ENCODE results near the gene RPS2.

RPS2 gene

GRCh38 chr16:1950047-1950446, 14.6 kb downstream of the RPS2 start:
- TF ChIP-seq PPARA (CRISPR knock-in tag; IDR thresholded peaks at IDR 0.05; ENCODE audit: borderline replicate concordance) (no peak), GLIS3 (CRISPR knock-in tag; IDR thresholded peaks at IDR 0.05) (no peak), ZNF565 (CRISPR knock-in tag; conservative IDR thresholded peaks at IDR 0.05; ENCODE audit: low read depth) (no peak), RARB (CRISPR knock-in tag; IDR thresholded peaks at IDR 0.05) (no peak), ESRRG (CRISPR knock-in tag; IDR thresholded peaks at IDR 0.05) (no peak), TCF4 (CRISPR knock-in tag; IDR thresholded peaks at IDR 0.05; ENCODE audit: borderline replicate concordance) (no peak), SNAI2 (CRISPR knock-in tag; IDR thresholded peaks at IDR 0.05) (no peak), ZFP3 (CRISPR knock-in tag; IDR thresholded peaks at IDR 0.05) (no peak), TOX (CRISPR knock-in tag; IDR thresholded peaks at IDR 0.05; ENCODE audit: borderline replicate concordance) (no peak)
- TF ChIP-seq, protein P1, sequence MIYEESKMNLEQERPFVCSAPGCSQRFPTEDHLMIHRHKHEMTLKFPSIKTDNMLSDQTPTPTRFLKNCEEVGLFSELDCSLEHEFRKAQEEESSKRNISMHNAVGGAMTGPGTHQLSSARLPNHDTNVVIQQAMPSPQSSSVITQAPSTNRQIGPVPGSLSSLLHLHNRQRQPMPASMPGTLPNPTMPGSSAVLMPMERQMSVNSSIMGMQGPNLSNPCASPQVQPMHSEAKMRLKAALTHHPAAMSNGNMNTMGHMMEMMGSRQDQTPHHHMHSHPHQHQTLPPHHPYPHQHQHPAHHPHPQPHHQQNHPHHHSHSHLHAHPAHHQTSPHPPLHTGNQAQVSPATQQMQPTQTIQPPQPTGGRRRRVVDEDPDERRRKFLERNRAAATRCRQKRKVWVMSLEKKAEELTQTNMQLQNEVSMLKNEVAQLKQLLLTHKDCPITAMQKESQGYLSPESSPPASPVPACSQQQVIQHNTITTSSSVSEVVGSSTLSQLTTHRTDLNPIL (CRISPR knock-in tag; IDR thresholded peaks at IDR 0.05; ENCODE audit: low read depth), result no peak
- TF ChIP-seq, protein P2, sequence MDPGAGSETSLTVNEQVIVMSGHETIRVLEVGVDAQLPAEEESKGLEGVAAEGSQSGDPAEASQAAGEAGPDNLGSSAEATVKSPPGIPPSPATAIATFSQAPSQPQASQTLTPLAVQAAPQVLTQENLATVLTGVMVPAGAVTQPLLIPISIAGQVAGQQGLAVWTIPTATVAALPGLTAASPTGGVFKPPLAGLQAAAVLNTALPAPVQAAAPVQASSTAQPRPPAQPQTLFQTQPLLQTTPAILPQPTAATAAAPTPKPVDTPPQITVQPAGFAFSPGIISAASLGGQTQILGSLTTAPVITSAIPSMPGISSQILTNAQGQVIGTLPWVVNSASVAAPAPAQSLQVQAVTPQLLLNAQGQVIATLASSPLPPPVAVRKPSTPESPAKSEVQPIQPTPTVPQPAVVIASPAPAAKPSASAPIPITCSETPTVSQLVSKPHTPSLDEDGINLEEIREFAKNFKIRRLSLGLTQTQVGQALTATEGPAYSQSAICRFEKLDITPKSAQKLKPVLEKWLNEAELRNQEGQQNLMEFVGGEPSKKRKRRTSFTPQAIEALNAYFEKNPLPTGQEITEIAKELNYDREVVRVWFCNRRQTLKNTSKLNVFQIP (CRISPR knock-in tag; IDR thresholded peaks at IDR 0.05; ENCODE audit: borderline replicate concordance, low read depth), result no peak
- TF ChIP-seq, protein P3, sequence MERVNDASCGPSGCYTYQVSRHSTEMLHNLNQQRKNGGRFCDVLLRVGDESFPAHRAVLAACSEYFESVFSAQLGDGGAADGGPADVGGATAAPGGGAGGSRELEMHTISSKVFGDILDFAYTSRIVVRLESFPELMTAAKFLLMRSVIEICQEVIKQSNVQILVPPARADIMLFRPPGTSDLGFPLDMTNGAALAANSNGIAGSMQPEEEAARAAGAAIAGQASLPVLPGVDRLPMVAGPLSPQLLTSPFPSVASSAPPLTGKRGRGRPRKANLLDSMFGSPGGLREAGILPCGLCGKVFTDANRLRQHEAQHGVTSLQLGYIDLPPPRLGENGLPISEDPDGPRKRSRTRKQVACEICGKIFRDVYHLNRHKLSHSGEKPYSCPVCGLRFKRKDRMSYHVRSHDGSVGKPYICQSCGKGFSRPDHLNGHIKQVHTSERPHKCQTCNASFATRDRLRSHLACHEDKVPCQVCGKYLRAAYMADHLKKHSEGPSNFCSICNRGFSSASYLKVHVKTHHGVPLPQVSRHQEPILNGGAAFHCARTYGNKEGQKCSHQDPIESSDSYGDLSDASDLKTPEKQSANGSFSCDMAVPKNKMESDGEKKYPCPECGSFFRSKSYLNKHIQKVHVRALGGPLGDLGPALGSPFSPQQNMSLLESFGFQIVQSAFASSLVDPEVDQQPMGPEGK (CRISPR knock-in tag; IDR thresholded peaks at IDR 0.05; ENCODE audit: borderline replicate concordance), result no peak
- no peak for ATAC-seq

DNA sequence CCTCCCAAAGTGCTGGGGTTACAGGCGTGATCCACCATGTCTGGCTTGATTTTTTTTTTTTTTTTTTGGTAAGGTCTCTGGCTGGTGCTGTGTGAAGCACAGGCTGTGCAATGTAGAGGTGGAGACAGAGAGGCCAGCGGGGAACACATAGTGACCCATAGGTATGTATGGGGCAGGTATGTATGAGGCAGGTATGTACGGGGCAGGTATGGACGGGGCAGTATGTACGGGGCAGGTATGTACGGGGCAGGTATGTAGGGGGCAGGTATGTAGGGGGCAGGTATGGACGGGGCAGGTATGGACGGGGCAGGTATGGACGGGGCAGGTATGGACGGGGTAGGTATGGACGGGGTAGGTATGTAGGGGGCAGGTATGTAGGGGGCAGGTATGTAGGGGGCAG, 15.1 kb downstream of the RPS2 start:
- TF ChIP-seq ZFP30 (CRISPR knock-in tag; IDR thresholded peaks at IDR 0.05) (no peak), ZFP3 (CRISPR knock-in tag; IDR thresholded peaks at IDR 0.05) (no peak), ISL1 (CRISPR knock-in tag; IDR thresholded peaks at IDR 0.05) (no peak), ARNTL (CRISPR knock-in tag; IDR thresholded peaks at IDR 0.05; ENCODE audit: borderline replicate concordance, low read depth) (no peak), SNAI2 (CRISPR knock-in tag; IDR thresholded peaks at IDR 0.05) (no peak), RARB (CRISPR knock-in tag; IDR thresholded peaks at IDR 0.05) (no peak), ZNF565 (CRISPR knock-in tag; conservative IDR thresholded peaks at IDR 0.05; ENCODE audit: low read depth) (no peak), BACH2 (CRISPR knock-in tag; IDR thresholded peaks at IDR 0.05; ENCODE audit: borderline replicate concordance) (no peak), ESRRG (CRISPR knock-in tag; IDR thresholded peaks at IDR 0.05) (no peak), GLIS3 (CRISPR knock-in tag; IDR thresholded peaks at IDR 0.05) (no peak), OSR1 (CRISPR knock-in tag; IDR thresholded peaks at IDR 0.05) (no peak), ZNF70 (CRISPR knock-in tag; IDR thresholded peaks at IDR 0.05) (no peak), ZNF8 (CRISPR knock-in tag; IDR thresholded peaks at IDR 0.05) (no peak), TCF4 (CRISPR knock-in tag; IDR thresholded peaks at IDR 0.05; ENCODE audit: borderline replicate concordance) (no peak)
- TF ChIP-seq, protein P3 (CRISPR knock-in tag; IDR thresholded peaks at IDR 0.05; ENCODE audit: borderline replicate concordance), result no peak
- TF ChIP-seq, protein P1 (CRISPR knock-in tag; IDR thresholded peaks at IDR 0.05; ENCODE audit: low read depth), result no peak
- TF ChIP-seq, protein P2 (CRISPR knock-in tag; IDR thresholded peaks at IDR 0.05; ENCODE audit: borderline replicate concordance, low read depth), result no peak
- TF ChIP-seq, protein P4, sequence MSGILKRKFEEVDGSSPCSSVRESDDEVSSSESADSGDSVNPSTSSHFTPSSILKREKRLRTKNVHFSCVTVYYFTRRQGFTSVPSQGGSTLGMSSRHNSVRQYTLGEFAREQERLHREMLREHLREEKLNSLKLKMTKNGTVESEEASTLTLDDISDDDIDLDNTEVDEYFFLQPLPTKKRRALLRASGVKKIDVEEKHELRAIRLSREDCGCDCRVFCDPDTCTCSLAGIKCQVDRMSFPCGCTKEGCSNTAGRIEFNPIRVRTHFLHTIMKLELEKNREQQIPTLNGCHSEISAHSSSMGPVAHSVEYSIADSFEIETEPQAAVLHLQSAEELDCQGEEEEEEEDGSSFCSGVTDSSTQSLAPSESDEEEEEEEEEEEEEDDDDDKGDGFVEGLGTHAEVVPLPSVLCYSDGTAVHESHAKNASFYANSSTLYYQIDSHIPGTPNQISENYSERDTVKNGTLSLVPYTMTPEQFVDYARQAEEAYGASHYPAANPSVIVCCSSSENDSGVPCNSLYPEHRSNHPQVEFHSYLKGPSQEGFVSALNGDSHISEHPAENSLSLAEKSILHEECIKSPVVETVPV (CRISPR knock-in tag; IDR thresholded peaks at IDR 0.05), result no peak
- TF ChIP-seq, protein P5, sequence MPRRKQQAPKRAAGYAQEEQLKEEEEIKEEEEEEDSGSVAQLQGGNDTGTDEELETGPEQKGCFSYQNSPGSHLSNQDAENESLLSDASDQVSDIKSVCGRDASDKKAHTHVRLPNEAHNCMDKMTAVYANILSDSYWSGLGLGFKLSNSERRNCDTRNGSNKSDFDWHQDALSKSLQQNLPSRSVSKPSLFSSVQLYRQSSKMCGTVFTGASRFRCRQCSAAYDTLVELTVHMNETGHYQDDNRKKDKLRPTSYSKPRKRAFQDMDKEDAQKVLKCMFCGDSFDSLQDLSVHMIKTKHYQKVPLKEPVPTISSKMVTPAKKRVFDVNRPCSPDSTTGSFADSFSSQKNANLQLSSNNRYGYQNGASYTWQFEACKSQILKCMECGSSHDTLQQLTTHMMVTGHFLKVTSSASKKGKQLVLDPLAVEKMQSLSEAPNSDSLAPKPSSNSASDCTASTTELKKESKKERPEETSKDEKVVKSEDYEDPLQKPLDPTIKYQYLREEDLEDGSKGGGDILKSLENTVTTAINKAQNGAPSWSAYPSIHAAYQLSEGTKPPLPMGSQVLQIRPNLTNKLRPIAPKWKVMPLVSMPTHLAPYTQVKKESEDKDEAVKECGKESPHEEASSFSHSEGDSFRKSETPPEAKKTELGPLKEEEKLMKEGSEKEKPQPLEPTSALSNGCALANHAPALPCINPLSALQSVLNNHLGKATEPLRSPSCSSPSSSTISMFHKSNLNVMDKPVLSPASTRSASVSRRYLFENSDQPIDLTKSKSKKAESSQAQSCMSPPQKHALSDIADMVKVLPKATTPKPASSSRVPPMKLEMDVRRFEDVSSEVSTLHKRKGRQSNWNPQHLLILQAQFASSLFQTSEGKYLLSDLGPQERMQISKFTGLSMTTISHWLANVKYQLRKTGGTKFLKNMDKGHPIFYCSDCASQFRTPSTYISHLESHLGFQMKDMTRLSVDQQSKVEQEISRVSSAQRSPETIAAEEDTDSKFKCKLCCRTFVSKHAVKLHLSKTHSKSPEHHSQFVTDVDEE (CRISPR knock-in tag; IDR thresholded peaks at IDR 0.05), result no peak
- ATAC-seq, result no peak

Data from SK-N-SH treated with all-trans-retinoic acid at 6 μM for 48 hours (cell line).